Renal cortex interstitium (tissue), 15 donors: ENCODE results near the gene AKR1C8. TPM values are rescaled to one million over a fixed set of nuclear protein-coding genes. Genes with fewer than 3 reads are reported as not detected.
"Not testable (repeated sequence)": the region's sequence is repeated elsewhere in the genome, so short reads cannot be mapped to it uniquely, and the experiment has no call there.

Source experiments
- DNase-seq, 11 donors: peaks; one replicate each; pipeline ENCODE4 v3.0.0-alpha.2; 2013; ENCODE audit warnings: low read depth in 9 of 11, low spot score in 4 of 11; ENCODE audit errors: extremely low read depth in 1 of 11
- long read RNA-seq, 16 experiments: transcript quantifications; one replicate each; lab custom pipeline, GENCODE V29; 2026
- polyA plus RNA-seq, 3 donors: library from polyadenylated mRNA; unstranded; fragments of 120-200 nt; gene quantifications; one replicate each; pipeline ENCODE4 v1.2.1, GENCODE V29; 2013; ENCODE audit not compliant: insufficient read length in 3 of 3

The AKR1C8 gene
- under 1 TPM; 0.09 to 0.64 (median 0.36) TPM for polyA plus RNA-seq
- long read RNA-seq, donor 1 = 0 reads
- long read RNA-seq, donor 2 = 0 reads
- long read RNA-seq, donor 3 = 0 reads
- long read RNA-seq, donor 4 = 0 reads
- long read RNA-seq, donor 5 = 0 reads
- long read RNA-seq, donor 6 = 0 reads
- long read RNA-seq, donor 7 = 0 reads
- long read RNA-seq, donor 8 = 0 reads
- long read RNA-seq, donor 9 = 0 reads
- long read RNA-seq, donor 10 = 0 reads
- long read RNA-seq, donor 11 = 0 reads
- long read RNA-seq, donor 12 = 0 reads
- long read RNA-seq, donor 13 = 0 reads
- long read RNA-seq, donor 14 = 0 reads
- long read RNA-seq, donor 15 = 0 reads
- long read RNA-seq, donor 16 = 0 reads

DNA sequence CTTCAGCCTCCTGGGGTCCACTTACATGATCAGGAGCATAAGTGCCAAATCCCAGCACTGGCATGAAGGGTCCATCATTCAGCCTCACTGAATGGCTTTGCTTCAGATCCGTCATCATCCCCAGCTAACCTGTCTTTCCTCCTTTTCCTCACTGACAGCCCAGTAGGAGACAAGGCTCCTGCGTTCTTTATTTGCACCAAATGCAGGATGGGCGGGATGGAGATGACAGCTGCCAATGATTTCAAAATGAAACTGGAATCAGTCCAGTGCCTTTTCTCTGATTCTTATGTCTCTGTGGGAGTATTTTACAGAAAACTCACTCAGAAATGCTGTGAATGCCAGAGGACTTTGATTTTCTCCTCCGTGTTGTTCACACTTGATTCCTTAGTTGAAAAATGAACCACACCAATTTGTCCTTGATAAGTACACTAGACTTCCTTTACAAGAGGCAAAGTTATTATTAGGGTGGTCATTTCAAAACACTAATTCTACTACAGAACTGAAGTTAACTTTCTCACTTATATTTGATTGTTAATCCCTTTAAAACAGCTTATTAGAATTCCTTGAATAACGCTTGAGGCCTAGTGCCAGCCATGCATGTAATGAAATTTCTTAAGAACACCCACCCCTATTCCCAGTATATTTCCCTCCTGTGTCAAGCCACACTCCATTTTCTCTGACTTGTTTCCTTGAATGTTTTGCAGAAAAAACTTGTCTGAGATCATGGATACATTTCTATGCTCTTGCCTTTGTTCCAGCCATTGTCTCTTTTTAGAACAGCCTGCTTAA, at the start of gene AKR1C8:
Gene AKR1C8 (minus strand): TSS at position 164 of the 789 bp plus-strand sequence. CDS start 46 bp downstream, at position 118.
- peak in 3 of 11 donors; percentile 14 to 27 (median 26) for DNase-seq

DNA sequence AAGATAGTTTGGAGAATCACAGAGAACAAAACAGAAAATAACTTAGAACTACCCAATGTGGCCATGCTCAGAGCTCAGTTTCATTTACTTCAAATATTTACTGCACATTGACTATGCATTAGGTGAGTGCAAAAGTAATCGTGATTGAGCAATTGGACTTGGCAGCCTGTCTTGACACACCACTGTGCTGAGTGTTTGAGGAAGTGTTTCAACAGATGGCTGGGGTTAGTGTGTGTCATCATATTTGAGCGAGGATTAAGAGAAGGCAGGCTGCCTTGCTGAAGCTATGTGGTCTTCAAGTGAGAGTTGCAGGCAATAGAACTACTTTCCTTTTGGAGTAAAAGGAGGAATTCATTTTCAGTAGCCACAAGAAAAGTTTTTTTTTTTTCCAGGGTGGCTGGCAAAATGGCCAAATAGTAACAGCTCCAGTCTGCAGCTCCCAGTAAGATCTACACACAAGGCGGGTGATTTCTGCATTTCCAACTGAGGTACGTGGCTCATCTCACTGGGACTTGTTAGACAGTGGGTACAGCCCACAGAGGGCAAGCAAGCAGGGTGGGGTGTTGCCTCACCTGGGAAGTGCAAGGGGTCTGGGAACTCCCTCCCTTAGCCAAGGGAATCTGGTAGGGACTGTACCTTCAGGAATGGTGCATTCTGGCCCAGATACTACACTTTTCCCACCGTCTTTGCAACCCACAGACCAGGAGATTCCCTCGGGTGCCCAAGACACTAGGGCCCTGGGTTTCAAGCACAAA, 49.3 kb upstream of the AKR1C8 start:
- no peak for DNase-seq

GRCh38 chr10:5233324-5233723, 48.4 kb upstream of the AKR1C8 start:
- DNase-seq = no peak

DNA sequence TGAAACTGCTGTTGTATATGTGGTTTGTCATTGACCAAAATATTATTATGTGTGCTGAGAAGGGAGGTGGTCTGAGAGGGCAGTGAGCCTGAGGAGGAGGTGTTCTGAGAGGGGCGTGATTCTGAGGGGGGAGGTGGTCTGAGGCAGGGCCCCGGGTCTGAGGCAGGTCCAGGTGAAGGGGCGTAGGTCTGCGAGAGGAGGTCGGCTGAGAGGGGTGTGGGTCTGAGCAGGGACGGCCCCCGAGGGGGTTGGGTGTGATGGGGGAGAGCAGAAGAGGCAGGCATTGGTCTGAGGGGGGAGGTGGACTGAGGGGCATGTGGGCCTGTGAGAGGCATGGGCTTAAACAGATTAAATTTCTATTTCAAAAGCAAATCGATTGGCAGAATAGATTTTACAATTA, 44.1 kb upstream of the AKR1C8 start:
- DNase-seq = no peak

- not testable (repeated sequence) for DNase-seq
Measured at GRCh38 chr10:5222942-5223341, 38.0 kb upstream of the AKR1C8 start.

DNA sequence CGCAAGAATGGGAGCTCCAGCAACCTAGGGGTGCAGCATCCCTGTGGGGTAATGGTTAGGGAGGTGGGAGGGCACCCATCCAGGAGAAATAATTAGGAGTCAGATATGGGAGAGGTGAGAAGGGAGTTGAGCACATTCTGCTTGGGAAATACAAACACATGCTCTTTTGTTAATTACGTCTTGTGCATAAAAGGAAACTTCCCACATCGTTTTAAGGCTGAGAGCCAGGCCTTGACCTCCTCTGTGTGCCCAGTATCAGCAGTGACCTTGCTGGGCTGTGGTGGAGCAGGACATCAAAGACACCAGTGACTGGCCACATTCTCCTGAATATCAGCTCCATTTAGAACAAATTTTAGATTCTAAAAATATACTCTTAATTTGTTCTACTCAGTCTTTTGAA, 34.3 kb upstream of the AKR1C8 start:
- DNase-seq = no peak

GRCh38 chr10:5216801-5217200, 31.9 kb upstream of the AKR1C8 start:
- no peak for DNase-seq

GRCh38 chr10:5211696-5212536, 27.0 kb upstream of the AKR1C8 start:
- DNase-seq = no peak

DNA sequence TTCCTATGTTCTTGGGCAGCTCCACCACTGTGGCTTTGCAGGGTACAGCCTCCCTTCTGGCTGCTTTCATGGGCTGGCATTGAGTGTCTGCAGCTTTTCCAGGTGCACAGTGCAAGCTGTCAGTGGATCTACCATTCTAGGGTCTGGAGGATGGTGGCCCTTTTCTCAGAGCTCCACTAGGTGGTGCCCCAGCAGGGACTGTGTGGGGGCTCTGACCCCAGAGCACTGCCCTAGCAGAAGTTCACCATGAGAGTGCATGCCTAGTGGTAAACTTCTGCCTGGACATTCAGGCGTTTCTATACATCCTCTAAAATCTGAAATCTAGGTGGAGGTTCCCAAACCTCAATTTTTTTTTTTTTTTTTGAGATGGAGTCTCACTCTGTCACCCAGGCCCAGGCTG, 25.3 kb upstream of the AKR1C8 start:
- DNase-seq = not testable (repeated sequence)

GRCh38 chr10:5209776-5210175, 24.8 kb upstream of the AKR1C8 start:
- DNase-seq = not testable (repeated sequence)

GRCh38 chr10:5206799-5207198, 21.8 kb upstream of the AKR1C8 start:
- DNase-seq = no peak

DNA sequence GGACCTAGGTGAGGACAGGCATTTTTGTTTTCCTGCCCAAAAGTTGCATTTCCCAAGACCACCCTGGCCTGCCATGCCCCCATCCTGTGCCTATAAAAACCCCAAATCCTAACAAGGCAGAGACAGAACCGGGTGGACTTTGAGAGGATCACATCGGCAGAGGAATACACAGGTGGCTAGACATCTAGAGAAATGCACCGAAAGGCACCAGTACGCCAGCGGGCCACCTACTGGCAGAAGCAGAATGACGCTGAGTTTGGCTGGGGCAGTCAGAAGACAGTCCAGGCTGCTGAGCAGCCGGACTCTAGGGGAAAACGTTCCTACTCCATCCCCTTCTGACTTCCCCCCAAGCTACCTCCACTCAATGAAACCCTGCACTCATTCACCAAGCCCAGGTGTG, 14.4 kb upstream of the AKR1C8 start:
- no peak for DNase-seq

GRCh38 chr10:5198386-5198785, 13.4 kb upstream of the AKR1C8 start:
- no peak for DNase-seq

DNA sequence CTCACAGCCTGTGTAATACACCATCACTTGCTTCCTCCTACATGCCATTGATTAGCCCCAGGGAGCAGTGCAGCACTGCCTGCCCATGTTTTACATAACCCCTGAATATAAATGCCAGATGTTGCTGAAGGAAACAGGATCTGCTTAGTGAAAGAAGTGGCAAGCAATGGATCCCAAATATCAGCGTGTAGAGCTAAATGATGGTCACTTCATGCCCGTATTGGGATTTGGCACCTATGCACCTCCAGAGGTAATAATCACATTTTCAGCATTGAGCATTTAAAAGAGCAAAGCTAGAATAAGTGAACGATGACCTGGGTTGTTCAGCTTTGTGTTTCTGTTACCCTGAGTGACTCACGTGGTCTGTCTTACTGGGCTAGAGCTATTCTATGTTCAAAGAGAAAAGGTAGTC, 11.8 kb upstream of the AKR1C8 start, which contains the start of gene AKR1C4:
Gene AKR1C4 (plus strand): TSS at position 136 of the 412 bp plus-strand sequence. CDS start 31 bp downstream, at position 167.
- no peak for DNase-seq

DNA sequence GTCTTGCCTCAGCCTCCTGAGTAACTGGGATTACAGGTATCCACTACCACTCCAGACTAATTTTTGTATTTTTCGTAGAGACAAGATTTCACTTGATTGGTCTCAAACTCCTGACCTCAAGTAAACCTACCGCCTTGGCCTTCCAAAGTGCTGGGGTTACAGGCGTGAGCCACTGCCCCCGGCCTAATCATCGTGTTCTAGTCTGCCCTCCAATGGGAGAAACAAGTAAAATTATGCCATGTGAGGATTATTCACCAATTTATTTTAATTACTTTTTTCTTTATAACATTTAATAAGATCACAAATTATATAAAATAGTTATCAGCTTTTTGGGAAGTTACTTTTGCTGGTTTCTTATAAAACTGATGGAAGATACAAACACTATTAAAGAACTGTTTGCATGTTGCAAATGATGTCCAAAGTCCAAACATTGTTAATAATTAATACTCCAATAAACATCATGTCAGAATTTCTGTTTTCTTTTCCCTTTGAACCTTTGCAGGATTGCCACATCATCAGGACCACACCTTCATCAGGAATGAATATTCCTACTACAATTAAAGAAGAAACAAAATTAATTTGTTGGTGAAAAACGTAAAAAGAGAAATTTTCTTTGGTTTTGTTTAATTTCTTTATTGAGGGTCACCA, 10.9 kb upstream of the AKR1C8 start:
- no peak for DNase-seq

GRCh38 chr10:5194431-5194830, 9.5 kb upstream of the AKR1C8 start:
- DNase-seq = no peak

GRCh38 chr10:5188358-5188757, 3.4 kb upstream of the AKR1C8 start:
- DNase-seq = no peak

GRCh38 chr10:5187867-5188266, 2.9 kb upstream of the AKR1C8 start:
- DNase-seq = no peak
